ENCODE measurements around the gene EFNB1.

DNA sequence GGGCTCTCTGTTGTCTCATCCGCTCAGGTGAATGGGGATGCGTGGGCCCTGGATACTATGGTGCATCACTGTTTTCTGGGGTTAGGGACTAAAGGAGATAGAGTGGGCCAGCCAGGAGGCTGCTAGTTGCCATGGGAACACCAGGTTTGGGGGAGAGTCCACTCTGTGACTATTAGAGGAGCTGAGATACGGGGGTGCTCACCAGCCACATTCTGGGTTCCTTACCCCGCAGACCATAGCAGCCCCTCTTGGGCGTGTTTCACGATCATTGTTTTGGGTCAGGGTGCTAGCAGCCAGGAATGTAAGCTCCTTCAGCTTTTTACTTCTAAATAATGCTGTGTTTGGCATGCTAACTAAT lies 4.6 kb downstream of the EFNB1 start:
- TF ChIP-seq, protein P1, sequence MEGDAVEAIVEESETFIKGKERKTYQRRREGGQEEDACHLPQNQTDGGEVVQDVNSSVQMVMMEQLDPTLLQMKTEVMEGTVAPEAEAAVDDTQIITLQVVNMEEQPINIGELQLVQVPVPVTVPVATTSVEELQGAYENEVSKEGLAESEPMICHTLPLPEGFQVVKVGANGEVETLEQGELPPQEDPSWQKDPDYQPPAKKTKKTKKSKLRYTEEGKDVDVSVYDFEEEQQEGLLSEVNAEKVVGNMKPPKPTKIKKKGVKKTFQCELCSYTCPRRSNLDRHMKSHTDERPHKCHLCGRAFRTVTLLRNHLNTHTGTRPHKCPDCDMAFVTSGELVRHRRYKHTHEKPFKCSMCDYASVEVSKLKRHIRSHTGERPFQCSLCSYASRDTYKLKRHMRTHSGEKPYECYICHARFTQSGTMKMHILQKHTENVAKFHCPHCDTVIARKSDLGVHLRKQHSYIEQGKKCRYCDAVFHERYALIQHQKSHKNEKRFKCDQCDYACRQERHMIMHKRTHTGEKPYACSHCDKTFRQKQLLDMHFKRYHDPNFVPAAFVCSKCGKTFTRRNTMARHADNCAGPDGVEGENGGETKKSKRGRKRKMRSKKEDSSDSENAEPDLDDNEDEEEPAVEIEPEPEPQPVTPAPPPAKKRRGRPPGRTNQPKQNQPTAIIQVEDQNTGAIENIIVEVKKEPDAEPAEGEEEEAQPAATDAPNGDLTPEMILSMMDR (IDR thresholded peaks at IDR 0.05) = no peak
- TF ChIP-seq EP300 (IDR thresholded peaks at IDR 0.05) = no peak
- TF ChIP-seq POLR2A (IDR thresholded peaks at IDR 0.05) = no peak

Data from ovary (tissue), 3 donors.